K562 (cell line): ENCODE results near the gene TMEM144. TPM values are rescaled to one million over a fixed set of nuclear protein-coding genes. Genes with fewer than 3 reads are reported as not detected.
A peak's percentile ranks its signal among the peaks of the same experiment; 100 is the strongest.

Experiments
- ATF7 ChIP-seq: fragments of 450-650 bp; IDR thresholded peaks from 2 replicates; pipeline ENCODE4 v1.7.1; 2014; ENCODE audit warnings: mild to moderate bottlenecking, moderate library complexity
- CREB3 ChIP-seq: fragments of 450-650 bp; conservative IDR thresholded peaks from 2 replicates; pipeline ENCODE4 v1.6.1; 2016; ENCODE audit warnings: missing genetic modification characterization, low read depth, mild to moderate bottlenecking, missing compliant biosample characterization, moderate library complexity
- E2F4 ChIP-seq: sonication (generic); formaldehyde crosslinking; IDR thresholded peaks from 2 replicates; pipeline ENCODE4 v1.8.0; 2022; ENCODE audit warnings: mild to moderate bottlenecking, low read depth, missing genetic modification reagents
- GATAD2A ChIP-seq: fragments of 450-650 bp; IDR thresholded peaks from 2 replicates; pipeline ENCODE4 v1.6.1; 2017
- GTF2F1 ChIP-seq: IDR thresholded peaks from 2 replicates; pipeline ENCODE4 v1.6.1; 2011; ENCODE audit warnings: low read depth, low read length, improper control_type of control experiment
- NCOA2 ChIP-seq, 2 experiments: fragments of 450-650 bp; IDR thresholded peaks; 2 replicates each; pipeline ENCODE4 v1.6.1; 2018; ENCODE audit warnings: mild to moderate bottlenecking in 2 of 2, moderate library complexity in 1 of 2; ENCODE audit not compliant: partially characterized antibody in 2 of 2
- POLR3G ChIP-seq: IDR thresholded peaks from 2 replicates; pipeline ENCODE4 v1.6.1; 2011; ENCODE audit not compliant: insufficient read length, insufficient replicate concordance; ENCODE audit errors: extremely low read depth
- PPARD ChIP-seq: fragments of 250-450 bp; sonication (Bioruptor Pico); IDR thresholded peaks from 2 replicates; pipeline ENCODE4 v1.8.0; 2022; ENCODE audit warnings: inconsistent platforms, mild to moderate bottlenecking, moderate library complexity
- YBX1 ChIP-seq: fragments of 450-650 bp; IDR thresholded peaks from 2 replicates; pipeline ENCODE4 v1.7.1; 2016; ENCODE audit warnings: mild to moderate bottlenecking
- ZBTB11 ChIP-seq, 3 experiments: fragments of 200-800 bp in 1 of 3; fragments of 250-450 bp in 1 of 3; fragments of 450-650 bp in 1 of 3; sonication (Bioruptor Pico) in 1 of 3; sonication (Bioruptor generic) in 1 of 3; formaldehyde crosslinking in 1 of 3; IDR thresholded peaks; 2 replicates each; pipeline versions ENCODE4 v1.6.1 to v1.8.0; 2016 to 2022; ENCODE audit warnings: mild to moderate bottlenecking in 2 of 3, missing genetic modification characterization in 2 of 3, missing compliant biosample characterization in 1 of 3, moderate library complexity in 1 of 3
- ZFP91 ChIP-seq: sonication (generic); formaldehyde crosslinking; IDR thresholded peaks from 2 replicates; pipeline ENCODE4 v1.8.0; 2022; ENCODE audit warnings: mild to moderate bottlenecking, missing genetic modification reagents
- ZFX ChIP-seq: sonication (generic); formaldehyde crosslinking; IDR thresholded peaks from 2 replicates; pipeline ENCODE4 v1.8.0; 2022; ENCODE audit warnings: mild to moderate bottlenecking, missing genetic modification reagents, moderate library complexity
- ZNF184 ChIP-seq: sonication (generic); formaldehyde crosslinking; IDR thresholded peaks from 2 replicates; pipeline ENCODE4 v1.5.0; 2020; ENCODE audit warnings: missing genetic modification reagents
- ZNF592 ChIP-seq: fragments of 450-650 bp; IDR thresholded peaks from 2 replicates; pipeline ENCODE4 v1.6.1; 2017; ENCODE audit warnings: antibody characterized with exemption, mild to moderate bottlenecking
- polyA plus RNA-seq, 8 experiments: library from polyadenylated mRNA; depleted of rRNA in 4 of 8; stranded (reverse) in 5 of 8; unstranded in 3 of 8; fragments of >200 nt; fragmentation: Nextera tagmentation in 2 of 8; fragmentation: Illumina TruSeq in 1 of 8; extraction: Ambion mirVana in 2 of 8; extraction: Trizol in 1 of 8; gene quantifications; 2 replicates each; pipeline versions ENCODE4 v1.2.1 to v1.2.3, GENCODE V29; 2011 to 2014; ENCODE audit warnings: inconsistent platforms in 1 of 8, missing spikeins in 1 of 8
- total RNA-seq, 7 experiments: library from RNA; depleted of rRNA in 6 of 7; stranded (reverse); fragments of >200 nt in 6 of 7; fragmentation: Illumina TruSeq in 2 of 7; extraction: Trizol in 2 of 7; gene quantifications; 2 replicates each; pipeline versions ENCODE4 v1.2.1 to v1.2.3, GENCODE V29; 2011 to 2021; ENCODE audit warnings: low replicate concordance in 1 of 7

TMEM144 gene
- total and polyA plus RNA-seq, 9 of the 15 experiments (the other 6 are each of a cell fraction or from before 2014, with no cell fraction given): 4.0 to 12.0 (median 6.1) TPM

- TF ChIP-seq E2F4 (CRISPR knock-in tag) (no peak), POLR3G (no peak), YBX1 (no peak), PPARD (CRISPR knock-in tag) (no peak), CREB3 (tag) (no peak), GTF2F1 (0 out of 2 replicates have a peak, but pooled peaks have one; percentile 67), GATAD2A (no peak), ZFP91 (CRISPR knock-in tag) (no peak), ZNF592 (peak; percentile 63; the same call in 1 of the 2 replicates), NCOA2 (IDR thresholded peaks at IDR 0.05; ENCODE audit: partially characterized antibody in 2 of 2) (no peak), ZBTB11 (CRISPR knock-in tag; IDR thresholded peaks at IDR 0.05) (0 out of 6 replicates have a peak, but pooled peaks of 1 of the 3 experiments have one; percentile 16), ZFX (CRISPR knock-in tag) (peak; percentile 82), ZNF184 (CRISPR knock-in tag) (no peak), ATF7 (peak; percentile 42; the same call in 1 of the 2 replicates)
Observed at GRCh38 chr4:158209825-158210807, at the start of gene TMEM144 (continued).
